ENCODE measurements around the gene SLC10A3.

GRCh38 chrX:154486052-154486395 is 4.4 kb downstream of the SLC10A3 start:
- no peak for TF ChIP-seq YY1 (IDR thresholded peaks at IDR 0.05; ENCODE audit: low read depth)
- no peak for TF ChIP-seq ZBTB7A (IDR thresholded peaks at IDR 0.05; ENCODE audit: low read depth)
- TF ChIP-seq TAF1 (IDR thresholded peaks at IDR 0.05; ENCODE audit: low read depth), result no peak

All from Ishikawa (cell line).